Measurements from ENCODE around the gene CDK13.
A peak's percentile ranks its signal among the peaks of the same experiment; 100 is the strongest.
"Not testable (repeated sequence)": the region's sequence is repeated elsewhere in the genome, so short reads cannot be mapped to it uniquely, and the experiment has no call there.

The CDK13 gene

GRCh38 chr7:40095695-40096327, 145.8 kb downstream of the CDK13 start:
- no peak for DNase-seq (ENCODE audit: low read depth in 1 of 2, low spot score in 1 of 2)

GRCh38 chr7:40097728-40098127, 147.7 kb downstream of the CDK13 start:
- no peak for DNase-seq (ENCODE audit: low read depth in 1 of 2, low spot score in 1 of 2)

DNA sequence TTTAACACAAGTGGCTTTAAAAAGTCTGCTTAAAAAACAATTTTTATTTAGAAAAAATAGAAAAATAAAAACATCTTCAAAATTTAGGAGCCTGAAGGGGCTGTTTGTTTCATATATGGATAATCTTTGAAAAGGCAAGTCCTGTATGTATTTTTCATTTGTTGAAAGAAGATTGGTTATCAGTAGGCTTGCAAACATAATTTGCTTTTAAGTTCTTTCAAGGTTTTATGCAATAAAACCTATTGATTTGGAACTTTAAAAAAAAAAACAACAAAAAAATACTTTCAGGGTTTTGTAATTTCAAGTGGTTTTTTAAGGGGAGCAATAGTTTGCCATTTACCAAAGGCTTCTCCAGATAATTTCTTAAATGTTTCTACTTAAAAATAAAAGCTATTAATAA, 148.8 kb downstream of the CDK13 start:
- no peak for DNase-seq (ENCODE audit: low read depth in 1 of 2, low spot score in 1 of 2)

DNA sequence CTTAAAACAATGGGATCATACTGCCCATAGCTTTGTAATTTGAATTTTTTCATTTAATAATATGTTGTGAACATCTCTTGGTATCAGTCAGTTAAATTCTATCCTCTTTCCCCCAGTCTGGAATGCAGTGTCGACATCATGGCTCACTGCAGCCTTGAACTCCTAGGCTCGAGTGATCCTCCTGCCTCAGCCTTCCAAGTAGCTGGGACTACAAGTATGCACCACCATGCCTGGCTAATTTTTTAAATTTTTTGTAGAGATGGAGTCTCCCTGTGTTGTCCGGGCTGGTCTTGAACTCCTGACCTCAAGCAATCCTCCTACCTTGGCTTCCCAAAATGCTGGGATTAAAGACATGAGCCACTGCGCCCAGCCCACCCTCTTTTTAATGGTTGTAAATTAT, 149.8 kb downstream of the CDK13 start:
- no peak for DNase-seq (ENCODE audit: low read depth in 1 of 2, low spot score in 1 of 2)

- no peak for DNase-seq (ENCODE audit: low read depth in 1 of 2, low spot score in 1 of 2)
Measured at GRCh38 chr7:40101201-40101600, 151.1 kb downstream of the CDK13 start.

GRCh38 chr7:40102897-40103296, 152.8 kb downstream of the CDK13 start:
- DNase-seq (ENCODE audit: low read depth in 1 of 2, low spot score in 1 of 2) = no peak

DNA sequence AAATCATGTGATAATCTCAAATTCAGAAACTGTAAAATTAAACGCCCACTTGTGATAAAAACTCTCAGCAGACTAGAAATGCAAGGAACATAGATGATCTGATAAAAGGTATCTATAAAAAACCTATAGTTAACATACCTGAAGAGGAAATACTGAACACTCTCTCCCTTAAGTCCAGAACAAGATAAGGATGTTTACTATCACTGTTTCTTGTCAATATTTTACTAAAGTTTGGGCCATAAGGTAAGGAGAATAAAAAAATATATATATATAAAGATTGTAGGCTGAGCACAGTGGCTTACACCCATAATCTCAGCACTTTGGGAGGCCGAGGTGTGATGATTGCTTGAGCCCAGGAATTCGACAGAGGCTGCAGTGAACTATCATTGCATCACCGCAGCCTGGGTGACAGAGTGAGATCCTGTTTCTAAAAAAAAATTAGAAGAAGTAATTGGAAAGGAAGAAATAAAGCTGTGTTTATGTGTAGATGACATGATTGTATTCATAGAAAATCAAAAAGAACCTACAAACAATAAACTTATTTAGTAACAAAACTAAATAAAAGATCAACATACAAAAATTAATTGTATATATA, 155.9 kb downstream of the CDK13 start:
- no peak for DNase-seq (ENCODE audit: low read depth in 1 of 2, low spot score in 1 of 2)

GRCh38 chr7:40115936-40116335, 165.9 kb downstream of the CDK13 start:
- DNase-seq (ENCODE audit: low read depth in 1 of 2, low spot score in 1 of 2) = no peak

DNA sequence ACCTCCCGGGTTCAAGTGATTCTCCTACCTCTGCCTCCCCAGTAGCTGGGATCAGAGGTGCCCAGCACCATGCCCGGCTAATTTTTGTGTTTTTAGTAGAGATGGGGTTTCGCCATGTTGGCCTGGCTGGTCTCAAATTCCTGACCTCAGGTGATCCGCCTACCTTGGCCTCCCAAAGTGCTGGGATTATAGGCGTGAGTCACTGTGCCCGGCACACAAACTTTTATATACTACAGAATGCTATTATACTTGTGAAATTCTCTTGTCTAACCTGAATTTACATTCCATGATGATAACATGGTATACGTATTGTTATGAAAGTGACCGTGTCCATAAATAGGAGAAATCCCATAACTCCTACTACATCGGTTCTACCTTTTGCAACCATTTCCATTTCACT, 167.1 kb downstream of the CDK13 start:
- DNase-seq (ENCODE audit: low read depth in 1 of 2, low spot score in 1 of 2) = not testable (repeated sequence)

DNA sequence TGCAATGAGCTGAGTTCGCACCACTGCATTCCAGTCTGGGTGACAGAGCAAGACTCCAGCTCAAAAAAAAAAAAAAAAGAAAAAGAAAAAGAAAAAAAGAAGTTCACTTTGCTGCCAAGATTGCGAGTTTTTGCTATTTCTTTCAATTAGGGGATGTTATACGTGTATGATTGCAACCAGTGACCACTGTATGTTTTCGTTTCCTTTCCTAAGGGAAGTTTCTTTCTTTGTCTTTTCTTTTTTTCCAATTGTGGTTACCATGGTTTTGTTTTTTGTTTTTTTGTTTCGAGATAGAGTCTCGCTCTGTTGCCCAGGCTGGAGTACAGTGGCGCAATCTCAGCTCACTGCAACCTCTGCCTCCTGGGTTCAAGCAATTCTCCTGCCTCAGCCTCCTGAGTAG, 168.1 kb downstream of the CDK13 start:
- DNase-seq (ENCODE audit: low read depth in 1 of 2, low spot score in 1 of 2) = not testable (repeated sequence)

GRCh38 chr7:40120020-40120419, 170.0 kb downstream of the CDK13 start:
- no peak for DNase-seq (ENCODE audit: low read depth in 1 of 2, low spot score in 1 of 2)

DNA sequence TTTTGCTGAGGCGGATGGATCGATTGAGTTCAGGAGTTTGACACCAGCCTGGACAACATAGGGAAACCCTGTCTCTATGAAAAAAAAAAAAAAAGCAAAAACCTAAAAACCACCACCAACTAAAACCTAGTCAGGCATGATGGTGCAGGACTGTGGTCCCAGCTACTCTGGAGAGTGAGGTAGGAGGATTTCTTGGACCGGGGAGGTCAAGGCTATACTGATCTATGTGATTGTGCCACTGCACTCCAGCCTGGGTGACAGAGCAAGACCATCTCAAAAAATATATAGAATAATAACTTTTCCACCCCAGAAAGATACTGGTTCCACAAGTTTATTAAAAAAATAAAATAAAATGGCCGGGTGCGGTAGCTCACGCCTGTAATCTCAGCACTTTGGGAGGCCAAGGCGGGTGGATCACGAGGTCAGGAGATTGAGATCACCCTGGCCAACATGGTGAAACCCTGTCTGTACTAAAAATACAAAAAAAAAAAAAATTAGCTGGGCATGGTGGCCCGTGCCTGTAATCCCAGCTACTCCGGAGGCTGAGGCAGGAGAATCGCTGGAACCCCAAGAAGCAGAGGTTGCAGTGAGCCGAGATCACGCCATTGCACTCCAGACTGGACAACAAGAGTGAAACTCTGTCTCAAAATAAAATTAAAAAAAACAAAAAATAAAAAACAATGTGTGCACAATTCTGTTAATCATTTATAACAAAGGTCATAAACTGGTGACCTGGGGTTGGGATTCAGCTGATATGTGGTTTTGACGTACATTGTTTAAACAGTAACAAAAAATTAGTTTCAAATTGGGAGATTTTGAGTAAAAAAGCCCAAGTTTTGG, 172.3 kb downstream of the CDK13 start:
- not testable (repeated sequence) for DNase-seq (ENCODE audit: low read depth in 1 of 2, low spot score in 1 of 2)

DNA sequence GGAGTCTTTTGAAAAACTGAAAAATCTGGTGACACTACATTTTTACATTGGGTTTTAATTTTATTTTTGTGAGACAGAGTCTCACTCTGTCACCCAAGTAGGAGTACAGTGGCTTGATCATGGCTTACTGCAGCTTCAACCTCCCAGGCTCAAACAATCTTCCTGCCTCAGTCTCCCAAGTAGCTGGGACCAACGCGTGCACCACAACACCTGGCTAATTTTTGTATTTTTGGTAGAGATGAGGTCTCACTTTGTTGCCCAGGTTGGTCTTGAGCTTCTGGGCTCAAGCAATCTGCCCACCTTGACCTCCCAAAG, 172.8 kb downstream of the CDK13 start:
- no peak for DNase-seq (ENCODE audit: low read depth in 1 of 2, low spot score in 1 of 2)

GRCh38 chr7:40133561-40134427, 183.7 kb downstream of the CDK13 start:
- DNase-seq (ENCODE audit: low read depth in 1 of 2, low spot score in 1 of 2) = no peak

- peak; percentile 83 to 88 for DNase-seq (ENCODE audit: low read depth in 1 of 2, low spot score in 1 of 2)
Measured at GRCh38 chr7:40134428-40135316, 184.6 kb downstream of the CDK13 start, which contains the start of the genes MPLKIP and SUGCT. Gene MPLKIP (minus strand): TSS chr7:40134622. CDS start chr7:40134567, 55 bp downstream. Gene SUGCT (plus strand): TSS chr7:40135005.

GRCh38 chr7:40135317-40135610, 185.2 kb downstream of the CDK13 start:
- DNase-seq (ENCODE audit: low read depth in 1 of 2, low spot score in 1 of 2) = no peak

GRCh38 chr7:40137563-40137962, 187.5 kb downstream of the CDK13 start:
- no peak for DNase-seq (ENCODE audit: low read depth in 1 of 2, low spot score in 1 of 2)

DNA sequence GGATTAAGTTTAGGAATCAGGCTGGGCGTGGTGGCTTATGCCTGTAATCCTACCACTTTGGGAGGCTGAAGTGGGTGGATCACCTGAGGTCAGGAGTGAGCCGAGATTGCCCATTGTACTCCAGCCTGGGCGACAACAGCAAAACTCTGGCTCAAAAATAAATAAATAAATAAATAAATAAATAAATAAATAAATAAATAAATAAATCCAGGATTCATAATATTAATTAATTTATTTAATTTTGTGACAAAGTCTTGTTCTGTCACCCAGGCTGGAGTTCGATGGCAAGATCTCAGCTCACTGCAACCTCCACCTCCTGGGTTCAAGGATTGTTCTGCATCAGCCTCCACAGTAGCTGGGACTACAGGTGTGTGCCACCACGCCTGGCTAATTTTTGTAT, 188.9 kb downstream of the CDK13 start:
- no peak for DNase-seq (ENCODE audit: low read depth in 1 of 2, low spot score in 1 of 2)

GRCh38 chr7:40139891-40140290, 189.8 kb downstream of the CDK13 start:
- not testable (repeated sequence) for DNase-seq (ENCODE audit: low read depth in 1 of 2, low spot score in 1 of 2)

GRCh38 chr7:40141916-40142315, 191.9 kb downstream of the CDK13 start:
- not testable (repeated sequence) for DNase-seq (ENCODE audit: low read depth in 1 of 2, low spot score in 1 of 2)

Data from activated CD4-positive, alpha-beta T cell treated with anti-CD3 and anti-CD28 coated beads, Interleukin-2, amount 50 U/mL, for 24 hours (primary cell).